PC-3 (cell line): ENCODE data around the gene TTC7B.

Experiments used
- EZH2 ChIP-seq: fragments of 300-600 bp; sonication (generic); IDR thresholded peaks from one replicate; pipeline ENCODE4 v1.6.1; 2017; ENCODE audit warnings: antibody characterized with exemption, mild to moderate bottlenecking, low read length; ENCODE audit not compliant: unreplicated experiment
- TF ChIP-seq, protein P1 (sequence below): fragments of 300-600 bp; sonication (generic); conservative IDR thresholded peaks from 2 replicates; pipeline ENCODE4 v1.5.1; 2017; ENCODE audit warnings: antibody characterized with exemption, low read depth, mild to moderate bottlenecking, low read length

DNA sequence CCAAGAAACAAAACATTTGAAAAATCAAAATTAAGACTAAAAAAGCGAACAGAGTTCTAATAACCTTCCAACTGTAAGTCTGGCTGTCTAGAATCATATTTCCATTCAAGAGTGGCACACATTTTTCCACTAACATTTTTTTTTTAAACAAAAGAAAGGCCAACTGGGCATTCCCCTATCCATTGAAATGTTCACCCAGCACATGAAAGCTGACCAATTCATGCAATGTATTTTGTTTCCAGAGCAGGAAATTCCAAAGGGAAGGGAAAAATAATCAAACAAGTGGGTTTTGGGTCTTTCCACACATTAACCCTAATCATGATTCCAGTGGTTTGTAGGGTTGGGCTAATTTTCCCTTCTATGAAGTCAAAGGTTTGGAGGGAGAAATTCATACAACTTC is 212.9 kb downstream of the TTC7B start:
- TF ChIP-seq EZH2: no peak
- TF ChIP-seq, protein P1, sequence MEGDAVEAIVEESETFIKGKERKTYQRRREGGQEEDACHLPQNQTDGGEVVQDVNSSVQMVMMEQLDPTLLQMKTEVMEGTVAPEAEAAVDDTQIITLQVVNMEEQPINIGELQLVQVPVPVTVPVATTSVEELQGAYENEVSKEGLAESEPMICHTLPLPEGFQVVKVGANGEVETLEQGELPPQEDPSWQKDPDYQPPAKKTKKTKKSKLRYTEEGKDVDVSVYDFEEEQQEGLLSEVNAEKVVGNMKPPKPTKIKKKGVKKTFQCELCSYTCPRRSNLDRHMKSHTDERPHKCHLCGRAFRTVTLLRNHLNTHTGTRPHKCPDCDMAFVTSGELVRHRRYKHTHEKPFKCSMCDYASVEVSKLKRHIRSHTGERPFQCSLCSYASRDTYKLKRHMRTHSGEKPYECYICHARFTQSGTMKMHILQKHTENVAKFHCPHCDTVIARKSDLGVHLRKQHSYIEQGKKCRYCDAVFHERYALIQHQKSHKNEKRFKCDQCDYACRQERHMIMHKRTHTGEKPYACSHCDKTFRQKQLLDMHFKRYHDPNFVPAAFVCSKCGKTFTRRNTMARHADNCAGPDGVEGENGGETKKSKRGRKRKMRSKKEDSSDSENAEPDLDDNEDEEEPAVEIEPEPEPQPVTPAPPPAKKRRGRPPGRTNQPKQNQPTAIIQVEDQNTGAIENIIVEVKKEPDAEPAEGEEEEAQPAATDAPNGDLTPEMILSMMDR: no peak
